Right kidney (tissue), 1 donor: ENCODE data around the gene PPP4R3A.
A peak's percentile ranks its signal among the peaks of the same experiment; 100 is the strongest.
"Not testable (repeated sequence)": the region's sequence is repeated elsewhere in the genome, so short reads cannot be mapped to it uniquely, and the experiment has no call there.

Experiments used
- DNase-seq: peaks from one replicate; pipeline ENCODE4 v3.0.0-alpha.2; 2016

PPP4R3A gene

GRCh38 chr14:91439345-91439744, 70.8 kb downstream of the PPP4R3A start:
- no peak for DNase-seq

- DNase-seq = no peak
These were observed 71.3 kb downstream of the PPP4R3A start for GRCh38 chr14:91438845-91439244.

- not testable (repeated sequence) for DNase-seq
These were observed 73.8 kb downstream of the PPP4R3A start for GRCh38 chr14:91436266-91436665.

- DNase-seq = no peak
These were observed 80.7 kb downstream of the PPP4R3A start for GRCh38 chr14:91429385-91429784.

GRCh38 chr14:91428931-91429330, 81.2 kb downstream of the PPP4R3A start:
- DNase-seq = not testable (repeated sequence)

GRCh38 chr14:91425531-91425944, 84.6 kb downstream of the PPP4R3A start:
- not testable (repeated sequence) for DNase-seq

- DNase-seq = no peak
These were observed 85.1 kb downstream of the PPP4R3A start for GRCh38 chr14:91424813-91425530.

- DNase-seq = no peak
These were observed 89.4 kb downstream of the PPP4R3A start for GRCh38 chr14:91420686-91421085.

GRCh38 chr14:91419451-91419850, 90.7 kb downstream of the PPP4R3A start:
- no peak for DNase-seq

- DNase-seq = no peak
These were observed 91.1 kb downstream of the PPP4R3A start for GRCh38 chr14:91419044-91419397.

GRCh38 chr14:91418387-91419043, 91.6 kb downstream of the PPP4R3A start:
- DNase-seq = peak; percentile 83

GRCh38 chr14:91417983-91418386, 92.1 kb downstream of the PPP4R3A start:
- peak; percentile 83 for DNase-seq

- DNase-seq = peak; percentile 85
These were observed 92.8 kb downstream of the PPP4R3A start, which contains the start of gene CCDC88C for GRCh38 chr14:91417120-91417982. TSS of gene CCDC88C (minus strand) at chr14:91417820. CDS start at chr14:91417690, 130 bp downstream.

GRCh38 chr14:91416744-91417119, 93.4 kb downstream of the PPP4R3A start:
- DNase-seq = no peak

GRCh38 chr14:91415794-91416743, 94.0 kb downstream of the PPP4R3A start:
- DNase-seq = no peak

- no peak for DNase-seq
These were observed 95.7 kb downstream of the PPP4R3A start for GRCh38 chr14:91414475-91414833.

GRCh38 chr14:91413547-91414474, 96.3 kb downstream of the PPP4R3A start:
- no peak for DNase-seq

- DNase-seq = no peak
These were observed 97.2 kb downstream of the PPP4R3A start for GRCh38 chr14:91412939-91413338.

- DNase-seq = no peak
These were observed 99.2 kb downstream of the PPP4R3A start for GRCh38 chr14:91410771-91411536.
